GM19239 (cell line): ENCODE data around the gene MYOM3.
"Not testable (repeated sequence)": the region's sequence is repeated elsewhere in the genome, so short reads cannot be mapped to it uniquely, and the experiment has no call there.

Experiments used
- DNase-seq: peaks from one replicate; pipeline ENCODE4 v3.0.0; 2011; ENCODE audit warnings: low spot score; ENCODE audit not compliant: insufficient read length
- FAIRE-seq: peaks from 2 replicates; lab custom pipeline; 2011; peaks lifted over from hg19 to GRCh38; lab: Jason Lieb, UNC

Gene MYOM3

GRCh38 chr1:24048894-24049293 lies 63.0 kb downstream of the MYOM3 start:
- not testable (repeated sequence) for DNase-seq, FAIRE-seq

GRCh38 chr1:24048205-24048869 lies 63.6 kb downstream of the MYOM3 start:
- FAIRE-seq (no peak), DNase-seq (no peak)

- FAIRE-seq = no peak
- no peak for DNase-seq
These were observed 64.8 kb downstream of the MYOM3 start for GRCh38 chr1:24047110-24047477.

GRCh38 chr1:24045771-24046170 lies 66.2 kb downstream of the MYOM3 start:
- DNase-seq (no peak), FAIRE-seq (no peak)

GRCh38 chr1:24044672-24045071 lies 67.3 kb downstream of the MYOM3 start:
- FAIRE-seq, DNase-seq: not testable (repeated sequence)

GRCh38 chr1:24043345-24044032 lies 68.4 kb downstream of the MYOM3 start:
- FAIRE-seq = no peak
- no peak for DNase-seq

- no peak for DNase-seq
- FAIRE-seq = no peak
These were observed 69.6 kb downstream of the MYOM3 start for GRCh38 chr1:24042315-24042714.

- FAIRE-seq = no peak
These were observed 75.8 kb downstream of the MYOM3 start for GRCh38 chr1:24036088-24036487.

GRCh38 chr1:24032981-24033380 lies 79.0 kb downstream of the MYOM3 start:
- FAIRE-seq = no peak
- DNase-seq = no peak

More at GRCh38 chr1:24036088-24036487, 75.8 kb downstream of the MYOM3 start:
- no peak for DNase-seq

- DNase-seq = not testable (repeated sequence)
- FAIRE-seq = peak; percentile 11
These were observed 80.9 kb downstream of the MYOM3 start for GRCh38 chr1:24030976-24031516.

- FAIRE-seq (no peak), DNase-seq (no peak)
These were observed 84.0 kb downstream of the MYOM3 start for GRCh38 chr1:24027838-24028468.

- no peak for DNase-seq
- FAIRE-seq = no peak
These were observed 89.2 kb downstream of the MYOM3 start for GRCh38 chr1:24022581-24023361.

- no peak for FAIRE-seq
These were observed 90.3 kb downstream of the MYOM3 start for GRCh38 chr1:24021403-24022266.

GRCh38 chr1:24020470-24020869 lies 91.5 kb downstream of the MYOM3 start:
- FAIRE-seq (no peak), DNase-seq (no peak)

More at GRCh38 chr1:24021403-24022266, 90.3 kb downstream of the MYOM3 start:
- DNase-seq = no peak

- DNase-seq = no peak
- FAIRE-seq = no peak
These were observed 91.9 kb downstream of the MYOM3 start for GRCh38 chr1:24020025-24020424.

GRCh38 chr1:24018611-24019580 lies 93.0 kb downstream of the MYOM3 start:
- FAIRE-seq (no peak), DNase-seq (no peak)

- DNase-seq (no peak), FAIRE-seq (no peak)
These were observed 96.4 kb downstream of the MYOM3 start for GRCh38 chr1:24015221-24016210.
